GM12874 (cell line): Measurements from ENCODE around the gene RAB24.

ENCODE experiments used
- CTCF ChIP-seq: IDR thresholded peaks from 2 replicates; pipeline ENCODE4 v1.5.1; 2011; ENCODE audit warnings: low read depth, mild to moderate bottlenecking, control low read depth, low read length, moderate library complexity; ENCODE audit not compliant: insufficient read depth

The RAB24 gene

GRCh38 chr5:177303121-177303924, at the start of gene RAB24, which contains the start of gene PRELID1:
Gene RAB24, minus strand, starts transcription at chr5:177303719. Its CDS starts 431 bp downstream, at chr5:177303288.
Gene PRELID1, plus strand, starts transcription at chr5:177303799. Its CDS starts 187 bp downstream, at chr5:177303986.
- peak; percentile 58 for TF ChIP-seq CTCF

GRCh38 chr5:177353093-177353492, 49.6 kb upstream of the RAB24 start:
- TF ChIP-seq CTCF, result no peak

GRCh38 chr5:177351392-177352329, 48.1 kb upstream of the RAB24 start, which contains the start of gene LMAN2:
Gene LMAN2, minus strand, starts transcription at chr5:177351668. Its CDS starts 21 bp downstream, at chr5:177351647.
- no peak for TF ChIP-seq CTCF

GRCh38 chr5:177350776-177351391, 47.4 kb upstream of the RAB24 start:
- TF ChIP-seq CTCF, result no peak

- TF ChIP-seq CTCF, result no peak
Observed at GRCh38 chr5:177349762-177350161, 46.2 kb upstream of the RAB24 start.

GRCh38 chr5:177349362-177349647, 45.8 kb upstream of the RAB24 start:
- no peak for TF ChIP-seq CTCF

GRCh38 chr5:177347699-177348098, 44.2 kb upstream of the RAB24 start:
- TF ChIP-seq CTCF, result no peak
